Measurements from ENCODE around the gene SOX3. TPM values are rescaled to one million over a fixed set of nuclear protein-coding genes. Genes with fewer than 3 reads are reported as not detected.

Gene SOX3
- total RNA-seq, 1 experiment from 2014 or later, result not detected

DNA sequence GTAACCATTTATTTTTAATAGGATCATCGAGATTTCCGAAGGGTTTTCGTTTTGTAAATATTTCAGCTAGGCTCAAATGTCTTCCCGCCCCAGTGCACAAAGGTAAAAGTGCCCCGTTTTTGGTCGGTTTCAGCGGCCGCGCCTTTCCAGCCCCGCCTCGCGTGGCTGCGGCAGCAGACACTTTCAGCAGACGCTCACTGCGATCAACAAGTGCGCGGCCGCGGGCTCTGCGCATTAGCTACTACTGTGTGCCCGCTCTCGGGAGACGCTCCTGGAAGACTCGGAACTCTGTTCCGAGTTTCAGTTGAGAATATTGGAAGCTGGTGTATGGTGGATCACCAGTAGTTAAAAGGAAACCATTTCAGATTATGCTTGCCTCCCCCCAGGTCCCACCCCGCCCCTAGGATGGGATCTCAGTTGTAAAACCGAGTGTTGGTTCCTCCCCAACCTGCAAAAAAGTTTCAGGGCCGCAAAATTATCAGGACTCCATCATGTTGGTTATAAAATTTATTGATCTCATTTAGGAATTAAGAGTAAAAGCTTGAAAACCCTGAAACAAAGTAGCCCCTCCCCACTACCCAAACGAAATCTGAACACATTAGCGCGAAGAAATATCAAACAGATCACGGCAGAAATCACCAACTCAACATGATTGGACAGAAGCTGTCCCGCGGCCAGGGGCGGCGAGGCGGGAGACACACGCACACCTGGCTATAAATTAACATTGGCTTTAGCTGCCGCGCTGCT is 2.2 kb downstream of the SOX3 start:
- DNase-seq (ENCODE audit: low spot score), result no peak
- no peak overlapping the region for H3K27ac ChIP-seq (ENCODE audit: low read depth, low read length, poor library complexity, severe bottlenecking)
- no peaks in the 10 kb centered on the region for H3K9me3 ChIP-seq (ENCODE audit: low read depth, low read length, poor library complexity, severe bottlenecking)
- no peak overlapping the region for H3K4me3 ChIP-seq (ENCODE audit: low read depth, low read length, poor library complexity, severe bottlenecking)
- ChIA-PET CTCF (interaction anchor here (0.6 kb wide), 1 partner anchor 445 kb away, joined by 4 read pairs; no protein-coding TSS in a partner anchor), POLR2A (ENCODE audit: low non-redundant PET) (no interaction called here)
- no peaks in the 10 kb centered on the region for H3K4me1 ChIP-seq (ENCODE audit: insufficient read depth, low read length, poor library complexity, severe bottlenecking)
- peaks cover 92% of the 10 kb centered on the region for H3K27me3 ChIP-seq (replicated peaks; ENCODE audit: insufficient read depth, low read depth, low read length, poor library complexity)
- BruUV-seq (replicated peaks), result no TSS peak
- H3K36me3 ChIP-seq (ENCODE audit: insufficient read depth, low read length, poor library complexity, severe bottlenecking), result no peaks in the 10 kb centered on the region
- TF ChIP-seq CTCF (conservative IDR thresholded peaks at IDR 0.05; ENCODE audit: low read depth, low read length) (no peak), EZH2 (IDR thresholded peaks at IDR 0.05; ENCODE audit: borderline replicate concordance, low read depth, low read length, poor library complexity, severe bottlenecking) (peak; percentile 37)
- intact Hi-C loops (cut with micrococcal nuclease; ENCODE audit: unreplicated experiment), result loop anchor here (10.0 kb wide), 1 partner anchor 378 kb away; no protein-coding TSS in a partner anchor

GRCh38 chrX:140501940-140502468 is 2.9 kb downstream of the SOX3 start:
- DNase-seq (ENCODE audit: low spot score), result no peak
- no TSS peak for BruUV-seq (replicated peaks)
- H3K4me3 ChIP-seq (ENCODE audit: low read depth, low read length, poor library complexity, severe bottlenecking), result no peak overlapping the region
- H3K27me3 ChIP-seq (replicated peaks; ENCODE audit: insufficient read depth, low read depth, low read length, poor library complexity), result peaks cover 89% of the 10 kb centered on the region
- ChIA-PET POLR2A (ENCODE audit: low non-redundant PET) (no interaction called here), CTCF (no interaction called here)
- no peaks in the 10 kb centered on the region for H3K36me3 ChIP-seq (ENCODE audit: insufficient read depth, low read length, poor library complexity, severe bottlenecking)
- no peaks in the 10 kb centered on the region for H3K4me1 ChIP-seq (ENCODE audit: insufficient read depth, low read length, poor library complexity, severe bottlenecking)
- no peaks in the 10 kb centered on the region for H3K9me3 ChIP-seq (ENCODE audit: low read depth, low read length, poor library complexity, severe bottlenecking)
- intact Hi-C loops (cut with micrococcal nuclease; ENCODE audit: unreplicated experiment), result loop anchor here (10.0 kb wide), 1 partner anchor 377 kb away; no protein-coding TSS in a partner anchor
- no peak overlapping the region for H3K27ac ChIP-seq (ENCODE audit: low read depth, low read length, poor library complexity, severe bottlenecking)
- TF ChIP-seq EZH2 (IDR thresholded peaks at IDR 0.05; ENCODE audit: borderline replicate concordance, low read depth, low read length, poor library complexity, severe bottlenecking) (peak; percentile 6), CTCF (conservative IDR thresholded peaks at IDR 0.05; ENCODE audit: low read depth, low read length) (no peak)

DNA sequence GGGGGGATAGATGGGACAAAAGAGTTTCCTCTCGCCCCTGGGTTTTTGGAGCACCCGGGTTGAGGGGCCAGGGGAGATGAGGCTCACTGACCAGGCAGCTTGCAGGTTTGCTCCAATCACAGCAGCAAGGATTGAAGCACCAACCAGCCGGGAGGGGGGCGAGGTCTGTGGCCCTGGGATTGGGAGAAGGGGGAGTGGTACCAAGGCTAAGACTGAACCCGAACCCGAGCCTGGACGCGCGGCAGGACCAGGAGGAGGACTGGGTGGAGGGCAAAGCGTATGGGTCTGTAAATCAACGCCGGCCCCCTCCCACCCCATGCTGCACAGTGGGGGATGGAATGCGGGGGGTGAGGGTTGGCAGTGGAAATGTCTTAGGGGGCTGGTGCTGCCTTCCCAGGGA is 3.5 kb downstream of the SOX3 start:
- intact Hi-C loops (cut with micrococcal nuclease; ENCODE audit: unreplicated experiment), result loop anchor here (10.0 kb wide), 1 partner anchor 377 kb away; no protein-coding TSS in a partner anchor
- CTCF ChIA-PET, result no interaction called here

More for the DNA sequence above, 3.5 kb downstream of the SOX3 start:
- Histone ChIP-seq H3K4me1 (ENCODE audit: insufficient read depth, low read length, poor library complexity, severe bottlenecking) (no peaks in the 10 kb centered on the region), H3K27ac (ENCODE audit: low read depth, low read length, poor library complexity, severe bottlenecking) (no peak overlapping the region), H3K36me3 (ENCODE audit: insufficient read depth, low read length, poor library complexity, severe bottlenecking) (no peaks in the 10 kb centered on the region), H3K4me3 (ENCODE audit: low read depth, low read length, poor library complexity, severe bottlenecking) (no peak overlapping the region), H3K27me3 (replicated peaks; ENCODE audit: insufficient read depth, low read depth, low read length, poor library complexity) (peaks cover 89% of the 10 kb centered on the region), H3K9me3 (ENCODE audit: low read depth, low read length, poor library complexity, severe bottlenecking) (no peaks in the 10 kb centered on the region)
- no peak for TF ChIP-seq EZH2 (IDR thresholded peaks at IDR 0.05; ENCODE audit: borderline replicate concordance, low read depth, low read length, poor library complexity, severe bottlenecking)
- TF ChIP-seq CTCF (conservative IDR thresholded peaks at IDR 0.05; ENCODE audit: low read depth, low read length), result no peak
- no TSS peak for BruUV-seq (replicated peaks)
- DNase-seq (ENCODE audit: low spot score), result no peak
- POLR2A ChIA-PET (ENCODE audit: low non-redundant PET), result no interaction called here
